SK-N-SH (cell line): ENCODE data around the gene TUBB2B. TPM values are rescaled to one million over a fixed set of nuclear protein-coding genes. Genes with fewer than 3 reads are reported as not detected.

Experiments
- CTCF ChIA-PET: fragments of 300-600, 350-600 bp; formaldehyde crosslinking; extraction: SDS; loops from one replicate; lab custom pipeline; 2021; lab: Yijun Ruan, JAX
- POLR2A ChIA-PET: fragments of 350-600 bp; sonication (Branson Sonifier 250); formaldehyde crosslinking; extraction: SDS; loops from one replicate; lab custom pipeline; 2020; ENCODE audit warnings: antibody characterized with exemption, inconsistent platforms; lab: Yijun Ruan, JAX
- DNase-seq: peaks from one replicate; pipeline ENCODE4 v3.0.0; 2012
- H2AFZ ChIP-seq: fragments of 200-600 bp; sonication (generic); 2 replicates; pipeline ENCODE4 v1.8.1; 2016; ENCODE audit warnings: antibody characterized with exemption, mild to moderate bottlenecking, low read depth
- H3F3A ChIP-seq: fragments of 200-600 bp; sonication (generic); replicated peaks from 2 replicates; pipeline ENCODE3; 2016; ENCODE audit warnings: antibody characterized with exemption, mild to moderate bottlenecking; ENCODE audit not compliant: insufficient read depth
- H3K27ac ChIP-seq, 2 experiments: fragments of 200-500 bp in 1 of 2; fragments of 200-600 bp in 1 of 2; sonication (Bioruptor generic) in 1 of 2; sonication (generic), shearing (Covaris generic) in 1 of 2; 2 replicates each; pipeline versions ENCODE4 v1.5.1 to v1.6.1; 2014 to 2016; ENCODE audit warnings: low read depth in 2 of 2, inconsistent platforms in 1 of 2, low read length in 1 of 2, mild to moderate bottlenecking in 1 of 2, mixed read lengths in 1 of 2
- H3K27me3 ChIP-seq: fragments of 200-600 bp; sonication (generic), shearing (Covaris generic); 2 replicates; pipeline ENCODE4 v1.6.1; 2016; ENCODE audit warnings: mixed run types; ENCODE audit not compliant: insufficient read depth
- H3K36me3 ChIP-seq, 2 experiments: fragments of 200-500 bp in 1 of 2; fragments of 200-600 bp in 1 of 2; sonication (Bioruptor generic) in 1 of 2; sonication (generic) in 1 of 2; replicated peaks in 1 of 2; 2 replicates each; pipeline versions ENCODE3 to v1.5.1; 2014 to 2016; ENCODE audit warnings: low read length in 1 of 2, mild to moderate bottlenecking in 1 of 2; ENCODE audit not compliant: insufficient read depth in 2 of 2, control insufficient read depth in 1 of 2
- H3K4me1 ChIP-seq, 2 experiments: fragments of 200-500 bp in 1 of 2; fragments of 200-600 bp in 1 of 2; sonication (Bioruptor generic) in 1 of 2; sonication (generic), shearing (Covaris generic) in 1 of 2; 2 replicates each; pipeline versions ENCODE4 v1.5.1 to v1.6.1; 2014 to 2016; ENCODE audit warnings: low read depth in 1 of 2, low read length in 1 of 2, mixed run types in 1 of 2; ENCODE audit not compliant: insufficient read depth in 2 of 2, control insufficient read depth in 1 of 2
- H3K4me2 ChIP-seq: fragments of 200-600 bp; sonication (generic), shearing (Covaris generic); 2 replicates; pipeline ENCODE4 v1.6.1; 2017; ENCODE audit warnings: mixed run types
- H3K4me3 ChIP-seq, 2 experiments: fragments of 200-500 bp in 1 of 2; fragments of 200-600 bp in 1 of 2; sonication (Bioruptor generic) in 1 of 2; sonication (generic), shearing (Covaris generic) in 1 of 2; 2 replicates each; pipeline versions ENCODE4 v1.5.1 to v1.8.1; 2014 to 2016; ENCODE audit warnings: low read depth in 2 of 2, inconsistent platforms in 1 of 2, low read length in 1 of 2, mild to moderate bottlenecking in 1 of 2, mixed read lengths in 1 of 2, moderate library complexity in 1 of 2
- H3K79me2 ChIP-seq: fragments of 200-600 bp; sonication (generic); 2 replicates; pipeline ENCODE4 v1.8.1; 2017; ENCODE audit warnings: mild to moderate bottlenecking; ENCODE audit not compliant: insufficient read depth
- H3K9ac ChIP-seq: fragments of 200-600 bp; sonication (generic); 2 replicates; pipeline ENCODE4 v1.6.1; 2017; ENCODE audit warnings: mixed run types
- H3K9me2 ChIP-seq: fragments of 200-600 bp; sonication (generic); 2 replicates; pipeline ENCODE4 v1.6.1; 2017; ENCODE audit warnings: mixed run types
- H3K9me3 ChIP-seq: fragments of 200-600 bp; sonication (generic); 2 replicates; pipeline ENCODE4 v1.6.1; 2017; ENCODE audit warnings: mixed run types, mild to moderate bottlenecking, moderate library complexity
- H4K20me1 ChIP-seq: fragments of 200-600 bp; sonication (generic); 2 replicates; pipeline ENCODE4 v1.6.1; 2017; ENCODE audit warnings: mild to moderate bottlenecking, mixed run types; ENCODE audit not compliant: insufficient read depth
- CHD2 ChIP-seq: fragments of 150-350 bp; IDR thresholded peaks from 2 replicates; pipeline ENCODE4 v1.6.1; 2018; ENCODE audit warnings: low read length; ENCODE audit not compliant: partially characterized antibody
- EP300 ChIP-seq, 2 experiments: IDR thresholded peaks; 2 replicates each; pipeline versions ENCODE4 v1.4.0 to v1.6.1; 2012; ENCODE audit warnings: borderline replicate concordance in 1 of 2, low read depth in 1 of 2, low read length in 1 of 2
- EZH2phosphoT487 ChIP-seq: fragments of 200-600 bp; sonication (generic); IDR thresholded peaks from 2 replicates; pipeline ENCODE4 v1.6.1; 2017; ENCODE audit warnings: low read depth, mixed run types, mild to moderate bottlenecking, antibody characterized with exemption, moderate library complexity, borderline replicate concordance
- FOSL2 ChIP-seq: IDR thresholded peaks from 2 replicates; pipeline ENCODE4 v1.4.0; 2012; ENCODE audit warnings: low read depth, mild to moderate bottlenecking, moderate library complexity, borderline replicate concordance
- FOXM1 ChIP-seq: IDR thresholded peaks from 2 replicates; pipeline ENCODE4 v1.4.0; 2012; ENCODE audit warnings: low read depth, mild to moderate bottlenecking
- GABPA ChIP-seq: IDR thresholded peaks from 2 replicates; pipeline ENCODE4 v1.4.0; 2012; ENCODE audit warnings: low read depth, mild to moderate bottlenecking
- GATA2 ChIP-seq: sonication (generic); formaldehyde crosslinking; IDR thresholded peaks from 2 replicates; pipeline ENCODE4 v1.5.0; 2020; ENCODE audit warnings: mild to moderate bottlenecking, missing genetic modification reagents
- JUND ChIP-seq: IDR thresholded peaks from 2 replicates; pipeline ENCODE4 v1.4.0; 2012
- MXI1 ChIP-seq: IDR thresholded peaks from 2 replicates; pipeline ENCODE4 v1.6.1; 2012; ENCODE audit warnings: mild to moderate bottlenecking, low read depth, low read length, improper control_type of control experiment
- POLR2AphosphoS5 ChIP-seq: IDR thresholded peaks from 2 replicates; pipeline ENCODE4 v1.6.1; 2012; ENCODE audit warnings: low read depth, low read length
- RAD21 ChIP-seq: IDR thresholded peaks from 2 replicates; pipeline ENCODE4 v1.6.1; 2012; ENCODE audit warnings: mild to moderate bottlenecking, low read length
- RCOR1 ChIP-seq: fragments of 150-350 bp; IDR thresholded peaks from 2 replicates; pipeline ENCODE4 v1.6.1; 2017; ENCODE audit warnings: antibody characterized with exemption, low read length
- RFX5 ChIP-seq: IDR thresholded peaks from 2 replicates; pipeline ENCODE4 v1.6.1; 2012; ENCODE audit warnings: mild to moderate bottlenecking, improper control_type of control experiment, low read length
- RXRA ChIP-seq: IDR thresholded peaks from 2 replicates; pipeline ENCODE4 v1.4.0; 2012; ENCODE audit warnings: low read depth, mild to moderate bottlenecking, borderline replicate concordance
- SIN3A ChIP-seq: IDR thresholded peaks from 2 replicates; pipeline ENCODE4 v1.6.1; 2012; ENCODE audit warnings: low read depth, mild to moderate bottlenecking, low read length, moderate library complexity, borderline replicate concordance
- SMC3 ChIP-seq: IDR thresholded peaks from 2 replicates; pipeline ENCODE4 v1.6.1; 2012; ENCODE audit warnings: low read depth, low read length, improper control_type of control experiment
- TCF12 ChIP-seq: IDR thresholded peaks from 2 replicates; pipeline ENCODE4 v1.4.0; 2012
- TEAD4 ChIP-seq: IDR thresholded peaks from 2 replicates; pipeline ENCODE4 v1.4.0; 2012; ENCODE audit warnings: mild to moderate bottlenecking, borderline replicate concordance; ENCODE audit not compliant: insufficient read depth
- YY1 ChIP-seq: IDR thresholded peaks from 2 replicates; pipeline ENCODE4 v1.4.0; 2012; ENCODE audit warnings: low read depth, mild to moderate bottlenecking
- WGBS: methylation state at CpG from one replicate; pipeline ENCODE4 v1.1.6; 2017; ENCODE audit warnings: low lambda C conversion rate; 5-methylcytosine and 5-hydroxymethylcytosine counted together
- polyA plus RNA-seq, 3 experiments: library from polyadenylated mRNA; depleted of rRNA; stranded (reverse); fragments of >200 nt; gene quantifications; 2 replicates each; pipeline ENCODE4 v1.2.3, GENCODE V29; 2012
- TF ChIP-seq, protein P1 (sequence below): fragments of 150-350 bp; IDR thresholded peaks from 2 replicates; pipeline ENCODE4 v1.6.1; 2016; ENCODE audit warnings: mild to moderate bottlenecking, low read depth, low read length
- TF ChIP-seq, protein P2 (sequence below): IDR thresholded peaks from 2 replicates; pipeline ENCODE4 v1.4.0; 2012; ENCODE audit warnings: low read depth, borderline replicate concordance
- TF ChIP-seq, protein P3 (sequence below): IDR thresholded peaks from 2 replicates; pipeline ENCODE4 v1.6.1; 2012; ENCODE audit warnings: mild to moderate bottlenecking, low read depth, low read length, moderate library complexity

Gene TUBB2B
- polyA plus RNA-seq, 1 of the 3 experiments (the other 2 are of a cell fraction): 162 TPM

DNA sequence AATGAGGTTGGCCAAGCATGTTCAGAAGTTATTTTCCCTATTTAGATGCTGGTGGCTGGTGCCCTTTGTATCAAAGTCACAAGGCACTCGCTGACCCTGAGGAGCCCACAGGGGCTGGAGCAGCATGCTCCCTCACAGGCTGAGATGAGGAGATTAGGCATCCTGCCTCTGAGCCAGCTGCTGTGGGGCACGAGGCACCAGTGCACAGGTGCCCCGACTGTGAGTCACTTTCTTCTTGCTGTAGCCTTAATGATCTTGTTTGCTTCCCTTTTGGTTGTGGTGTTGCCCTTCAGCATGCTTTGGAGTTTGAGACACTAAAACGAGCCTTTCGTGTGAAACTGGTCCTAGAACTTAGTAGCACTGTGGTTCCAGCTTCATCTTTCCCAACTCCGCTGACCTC, 35.6 kb upstream of the TUBB2B start:
- H2AFZ ChIP-seq: no peak overlapping the region
- DNase-seq: no peak
- H4K20me1 ChIP-seq: peaks cover 20% of the 10 kb centered on the region
- H3K9ac ChIP-seq: no peak overlapping the region
- ChIA-PET CTCF (interaction anchor here (3.0 to 7.5 kb wide), 2 partner anchors 14 to 17 kb away, joined by 9 to 48 read pairs; no protein-coding TSS in a partner anchor), POLR2A (interaction anchor here (0.7 kb wide), 1 partner anchor 255 kb away, joined by 3 read pairs; no protein-coding TSS in a partner anchor)
- no peak overlapping the region for H3K4me2 ChIP-seq
- H3K9me3 ChIP-seq: no peaks in the 10 kb centered on the region
- H3F3A ChIP-seq: no peaks in the 10 kb centered on the region
- peaks cover 3 to 30% of the 10 kb centered on the region in 2 experiments for H3K36me3 ChIP-seq
- no peaks in the 10 kb centered on the region for H3K27me3 ChIP-seq
- H3K4me1 ChIP-seq: peaks cover 6 to 23% of the 10 kb centered on the region in 2 experiments; a peak in 1 of 4 replicates
- H3K27ac ChIP-seq: no peak overlapping the region
- 74% methylated on average over 6 of the region's 6 CpGs for WGBS
- no peak overlapping the region for H3K4me3 ChIP-seq
- H3K79me2 ChIP-seq: peaks cover 60% of the 10 kb centered on the region
- no peaks in the 10 kb centered on the region for H3K9me2 ChIP-seq
- TF ChIP-seq EZH2phosphoT487 (no peak), MXI1 (no peak), SMC3 (no peak), FOSL2 (no peak), TEAD4 (no peak), GATA2 (peak; percentile 25; the same call in 1 of the 2 replicates), YY1 (no peak)
- TF ChIP-seq, protein P1, sequence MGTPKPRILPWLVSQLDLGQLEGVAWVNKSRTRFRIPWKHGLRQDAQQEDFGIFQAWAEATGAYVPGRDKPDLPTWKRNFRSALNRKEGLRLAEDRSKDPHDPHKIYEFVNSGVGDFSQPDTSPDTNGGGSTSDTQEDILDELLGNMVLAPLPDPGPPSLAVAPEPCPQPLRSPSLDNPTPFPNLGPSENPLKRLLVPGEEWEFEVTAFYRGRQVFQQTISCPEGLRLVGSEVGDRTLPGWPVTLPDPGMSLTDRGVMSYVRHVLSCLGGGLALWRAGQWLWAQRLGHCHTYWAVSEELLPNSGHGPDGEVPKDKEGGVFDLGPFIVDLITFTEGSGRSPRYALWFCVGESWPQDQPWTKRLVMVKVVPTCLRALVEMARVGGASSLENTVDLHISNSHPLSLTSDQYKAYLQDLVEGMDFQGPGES: no peak

DNA sequence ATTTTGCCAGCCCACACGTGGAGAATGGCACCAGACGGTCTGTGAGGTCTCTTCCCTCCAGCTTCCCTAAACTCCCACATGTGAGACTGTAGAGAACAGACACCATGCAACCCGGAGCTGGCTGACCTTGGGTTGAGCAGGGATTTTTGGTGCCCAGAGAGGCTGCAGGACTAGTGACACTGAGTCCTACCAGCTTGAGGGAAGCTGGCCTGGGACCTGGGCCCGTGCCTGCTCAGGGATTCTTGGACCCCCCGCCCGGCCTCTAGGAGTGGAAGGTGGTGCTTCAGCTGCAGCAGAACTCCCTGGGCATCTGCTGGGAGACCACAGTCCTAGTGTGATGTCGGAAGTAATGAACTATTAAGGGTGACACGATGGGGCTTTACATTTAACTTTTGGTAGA, 34.5 kb upstream of the TUBB2B start:
- 72% methylated on average over 6 of the region's 8 CpGs for WGBS
- Histone ChIP-seq H3K27ac (no peak overlapping the region), H3K9me2 (no peaks in the 10 kb centered on the region), H3K4me1 (peaks cover 6 to 23% of the 10 kb centered on the region in 2 experiments; a peak in 1 of 4 replicates), H3K36me3 (peaks cover 3 to 21% of the 10 kb centered on the region in 2 experiments), H3K4me3 (no peak overlapping the region), H3K27me3 (no peaks in the 10 kb centered on the region), H3K79me2 (peaks cover 60% of the 10 kb centered on the region), H2AFZ (no peak overlapping the region), H4K20me1 (peaks cover 20% of the 10 kb centered on the region), H3K9ac (no peak overlapping the region), H3F3A (no peaks in the 10 kb centered on the region), H3K9me3 (no peaks in the 10 kb centered on the region), H3K4me2 (no peak overlapping the region)
- POLR2A ChIA-PET: interaction anchor here (1.0 kb wide), 1 partner anchor 11 kb away, joined by 4 read pairs; no protein-coding TSS in a partner anchor
- no peak for DNase-seq
- CTCF ChIA-PET: interaction anchor here (1.1 to 7.5 kb wide), 3 partner anchors 13 to 729 kb away, joined by 4 to 48 read pairs (median 5); no protein-coding TSS in a partner anchor
- TF ChIP-seq EP300 (IDR thresholded peaks at IDR 0.05; ENCODE audit: borderline replicate concordance in 1 of 2, low read depth in 1 of 2, low read length in 1 of 2) (no peak), CHD2 (no peak), TEAD4 (no peak), TCF12 (no peak), RAD21 (no peak), FOXM1 (no peak), FOSL2 (no peak), RFX5 (no peak), GABPA (no peak), SIN3A (no peak), RXRA (no peak), JUND (no peak), MXI1 (no peak), RCOR1 (no peak), POLR2AphosphoS5 (no peak)
- TF ChIP-seq, protein P2, sequence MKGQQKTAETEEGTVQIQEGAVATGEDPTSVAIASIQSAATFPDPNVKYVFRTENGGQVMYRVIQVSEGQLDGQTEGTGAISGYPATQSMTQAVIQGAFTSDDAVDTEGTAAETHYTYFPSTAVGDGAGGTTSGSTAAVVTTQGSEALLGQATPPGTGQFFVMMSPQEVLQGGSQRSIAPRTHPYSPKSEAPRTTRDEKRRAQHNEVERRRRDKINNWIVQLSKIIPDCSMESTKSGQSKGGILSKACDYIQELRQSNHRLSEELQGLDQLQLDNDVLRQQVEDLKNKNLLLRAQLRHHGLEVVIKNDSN: no peak
- TF ChIP-seq, protein P3, sequence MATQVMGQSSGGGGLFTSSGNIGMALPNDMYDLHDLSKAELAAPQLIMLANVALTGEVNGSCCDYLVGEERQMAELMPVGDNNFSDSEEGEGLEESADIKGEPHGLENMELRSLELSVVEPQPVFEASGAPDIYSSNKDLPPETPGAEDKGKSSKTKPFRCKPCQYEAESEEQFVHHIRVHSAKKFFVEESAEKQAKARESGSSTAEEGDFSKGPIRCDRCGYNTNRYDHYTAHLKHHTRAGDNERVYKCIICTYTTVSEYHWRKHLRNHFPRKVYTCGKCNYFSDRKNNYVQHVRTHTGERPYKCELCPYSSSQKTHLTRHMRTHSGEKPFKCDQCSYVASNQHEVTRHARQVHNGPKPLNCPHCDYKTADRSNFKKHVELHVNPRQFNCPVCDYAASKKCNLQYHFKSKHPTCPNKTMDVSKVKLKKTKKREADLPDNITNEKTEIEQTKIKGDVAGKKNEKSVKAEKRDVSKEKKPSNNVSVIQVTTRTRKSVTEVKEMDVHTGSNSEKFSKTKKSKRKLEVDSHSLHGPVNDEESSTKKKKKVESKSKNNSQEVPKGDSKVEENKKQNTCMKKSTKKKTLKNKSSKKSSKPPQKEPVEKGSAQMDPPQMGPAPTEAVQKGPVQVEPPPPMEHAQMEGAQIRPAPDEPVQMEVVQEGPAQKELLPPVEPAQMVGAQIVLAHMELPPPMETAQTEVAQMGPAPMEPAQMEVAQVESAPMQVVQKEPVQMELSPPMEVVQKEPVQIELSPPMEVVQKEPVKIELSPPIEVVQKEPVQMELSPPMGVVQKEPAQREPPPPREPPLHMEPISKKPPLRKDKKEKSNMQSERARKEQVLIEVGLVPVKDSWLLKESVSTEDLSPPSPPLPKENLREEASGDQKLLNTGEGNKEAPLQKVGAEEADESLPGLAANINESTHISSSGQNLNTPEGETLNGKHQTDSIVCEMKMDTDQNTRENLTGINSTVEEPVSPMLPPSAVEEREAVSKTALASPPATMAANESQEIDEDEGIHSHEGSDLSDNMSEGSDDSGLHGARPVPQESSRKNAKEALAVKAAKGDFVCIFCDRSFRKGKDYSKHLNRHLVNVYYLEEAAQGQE: no peak
